ENCODE results near the gene TBC1D2.

DNA sequence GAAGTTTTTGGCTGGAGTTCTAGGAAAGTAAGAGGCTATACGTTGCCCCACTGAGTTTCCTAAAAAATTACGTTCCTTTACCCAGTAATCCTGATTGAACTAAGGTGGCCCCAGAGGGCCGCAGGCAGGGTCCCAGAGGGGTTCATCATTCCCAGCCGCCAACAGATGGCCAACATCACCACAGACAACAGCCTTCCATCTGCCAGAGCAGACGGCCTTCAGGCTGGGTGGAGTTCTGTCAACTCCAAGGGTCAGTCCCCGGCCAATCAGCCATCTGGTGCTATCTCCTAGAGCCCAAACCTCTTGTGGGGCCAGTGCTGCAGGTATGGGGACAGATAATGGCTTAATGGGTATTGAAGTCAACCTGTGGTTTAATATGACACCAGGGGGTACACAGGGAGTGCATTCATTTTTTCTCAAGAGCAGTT, 30.4 kb downstream of the TBC1D2 start:
- TF ChIP-seq, protein P1, sequence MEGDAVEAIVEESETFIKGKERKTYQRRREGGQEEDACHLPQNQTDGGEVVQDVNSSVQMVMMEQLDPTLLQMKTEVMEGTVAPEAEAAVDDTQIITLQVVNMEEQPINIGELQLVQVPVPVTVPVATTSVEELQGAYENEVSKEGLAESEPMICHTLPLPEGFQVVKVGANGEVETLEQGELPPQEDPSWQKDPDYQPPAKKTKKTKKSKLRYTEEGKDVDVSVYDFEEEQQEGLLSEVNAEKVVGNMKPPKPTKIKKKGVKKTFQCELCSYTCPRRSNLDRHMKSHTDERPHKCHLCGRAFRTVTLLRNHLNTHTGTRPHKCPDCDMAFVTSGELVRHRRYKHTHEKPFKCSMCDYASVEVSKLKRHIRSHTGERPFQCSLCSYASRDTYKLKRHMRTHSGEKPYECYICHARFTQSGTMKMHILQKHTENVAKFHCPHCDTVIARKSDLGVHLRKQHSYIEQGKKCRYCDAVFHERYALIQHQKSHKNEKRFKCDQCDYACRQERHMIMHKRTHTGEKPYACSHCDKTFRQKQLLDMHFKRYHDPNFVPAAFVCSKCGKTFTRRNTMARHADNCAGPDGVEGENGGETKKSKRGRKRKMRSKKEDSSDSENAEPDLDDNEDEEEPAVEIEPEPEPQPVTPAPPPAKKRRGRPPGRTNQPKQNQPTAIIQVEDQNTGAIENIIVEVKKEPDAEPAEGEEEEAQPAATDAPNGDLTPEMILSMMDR (IDR thresholded peaks at IDR 0.05; ENCODE audit: low read depth, low read length), result no peak
- no peak for TF ChIP-seq EZH2phosphoT487 (IDR thresholded peaks at IDR 0.05; ENCODE audit: low read depth)
